Measurements from ENCODE around the gene CD59.

- no peak for TF ChIP-seq POLR2A (IDR thresholded peaks at IDR 0.05; ENCODE audit: low read depth, low read length)
- TF ChIP-seq TAF1 (IDR thresholded peaks at IDR 0.05; ENCODE audit: borderline replicate concordance, low read depth, low read length) = no peak
- no peak for TF ChIP-seq POLR2AphosphoS5 (IDR thresholded peaks at IDR 0.05; ENCODE audit: low read depth, low read length)
Measured at GRCh38 chr11:33691066-33691864, 45.0 kb downstream of the CD59 start.
